GM21447 (cell line): ENCODE results near the gene SWI5.
"Not testable (repeated sequence)": the region's sequence is repeated elsewhere in the genome, so short reads cannot be mapped to it uniquely, and the experiment has no call there.

Source experiments
- ATAC-seq: cut with Tn5 transposase; IDR thresholded peaks from one replicate; pipeline ENCODE4 v1.9.1; 2021; ENCODE audit not compliant: unreplicated experiment

SWI5 gene

DNA sequence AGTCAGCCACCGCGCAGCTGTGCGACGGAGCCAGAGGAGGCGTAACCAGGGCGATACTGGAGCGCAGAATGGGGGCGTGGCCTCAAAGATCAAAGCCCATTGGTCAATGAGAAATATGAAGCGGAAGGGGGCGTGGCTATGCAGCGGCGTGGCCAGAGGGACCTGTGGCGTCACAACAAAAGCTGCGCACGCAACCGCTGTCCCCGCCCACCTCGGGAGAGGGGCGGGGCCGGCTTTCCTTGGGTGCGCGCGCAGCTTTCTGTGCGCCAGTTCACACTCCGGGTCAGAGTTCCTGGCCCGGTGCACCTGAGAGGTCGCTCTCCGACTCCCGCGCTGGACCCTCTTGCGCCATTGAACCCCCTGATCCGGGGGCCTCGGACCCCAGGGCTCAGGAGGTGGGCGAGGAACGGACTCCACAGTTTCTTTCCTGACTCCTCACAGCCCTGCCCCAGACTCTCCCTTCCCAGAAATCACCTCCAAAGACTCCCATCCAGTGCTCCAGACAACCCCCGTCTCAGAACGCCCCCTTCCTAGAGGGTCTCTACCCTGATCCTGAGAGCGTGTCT is at the start of gene SWI5:
TSS of gene SWI5 (plus strand) at position 269 of the 566 bp plus-strand sequence.
- peak; percentile 93 for ATAC-seq

- ATAC-seq, result no peak
Observed at GRCh38 chr9:128226412-128226801, 49.7 kb upstream of the SWI5 start.

GRCh38 chr9:128230897-128231296 is 45.2 kb upstream of the SWI5 start:
- ATAC-seq, result not testable (repeated sequence)

- ATAC-seq, result no peak
Observed at GRCh38 chr9:128231638-128232527, 44.2 kb upstream of the SWI5 start.

DNA sequence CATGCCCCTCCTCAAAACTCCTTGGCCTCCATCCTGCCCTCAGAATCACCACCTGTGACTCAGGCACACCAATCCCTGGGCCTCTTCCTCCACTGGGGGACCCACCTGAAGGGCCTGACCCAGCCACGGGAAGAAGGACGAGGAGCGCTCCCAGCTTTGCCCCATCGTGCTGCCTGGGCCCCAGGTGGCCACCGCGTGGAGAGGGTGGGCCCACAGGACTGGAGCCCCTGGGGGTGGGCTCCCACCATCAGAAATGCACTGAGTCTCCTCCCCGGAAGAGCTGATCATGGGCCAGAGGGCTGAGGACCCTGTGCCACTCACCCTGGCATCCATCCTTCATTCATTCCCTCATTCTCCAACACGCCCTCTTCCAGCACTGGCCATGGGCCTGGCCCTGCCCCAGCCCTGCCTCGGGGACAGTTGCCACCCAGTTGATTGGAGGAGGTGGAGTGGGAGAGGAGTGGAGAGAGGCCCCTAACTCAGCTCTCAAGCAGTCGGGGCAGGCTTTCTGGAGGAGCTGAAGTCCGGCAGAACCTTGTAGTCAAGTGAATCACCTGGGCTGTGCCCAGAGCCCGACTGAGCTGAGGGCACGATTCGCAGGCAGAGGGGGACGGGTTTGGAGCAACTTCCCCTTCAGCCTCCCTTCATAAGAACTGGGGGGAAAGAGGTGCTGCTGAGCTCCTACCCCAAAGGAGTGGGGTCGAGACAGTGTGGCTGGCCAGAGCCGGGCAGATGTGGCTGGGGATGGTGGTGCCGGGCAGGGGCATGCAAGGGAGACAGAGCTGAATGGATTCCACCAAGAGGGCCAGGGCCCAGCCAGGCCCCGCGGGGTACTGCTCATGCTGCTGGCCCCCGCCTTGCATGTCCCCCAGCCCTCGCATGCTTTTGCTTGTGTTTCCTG is 43.3 kb upstream of the SWI5 start:
- ATAC-seq, result no peak

GRCh38 chr9:128233817-128234406 is 42.2 kb upstream of the SWI5 start:
- ATAC-seq, result no peak

- no peak for ATAC-seq
Observed at GRCh38 chr9:128242124-128242523, 34.0 kb upstream of the SWI5 start.

DNA sequence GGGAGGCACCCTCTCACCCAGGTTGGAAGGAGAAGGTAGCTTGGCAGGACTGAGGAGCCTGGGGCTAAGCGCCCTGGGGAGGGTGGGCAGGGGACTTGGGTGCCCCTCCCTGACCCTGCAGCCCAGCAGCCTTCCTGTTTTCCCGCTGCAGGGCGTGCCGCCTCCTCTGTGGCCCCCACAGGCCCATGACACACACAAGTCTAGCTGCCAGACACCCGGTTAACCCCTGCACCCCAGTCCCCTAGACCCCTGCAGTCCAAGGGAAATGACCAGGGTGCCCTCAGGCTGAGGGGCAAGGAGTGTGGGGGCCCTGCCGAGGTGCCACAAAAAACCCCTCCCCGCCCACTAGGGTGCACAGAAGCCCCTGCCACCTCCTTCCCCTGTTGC is 33.3 kb upstream of the SWI5 start:
- no peak for ATAC-seq

DNA sequence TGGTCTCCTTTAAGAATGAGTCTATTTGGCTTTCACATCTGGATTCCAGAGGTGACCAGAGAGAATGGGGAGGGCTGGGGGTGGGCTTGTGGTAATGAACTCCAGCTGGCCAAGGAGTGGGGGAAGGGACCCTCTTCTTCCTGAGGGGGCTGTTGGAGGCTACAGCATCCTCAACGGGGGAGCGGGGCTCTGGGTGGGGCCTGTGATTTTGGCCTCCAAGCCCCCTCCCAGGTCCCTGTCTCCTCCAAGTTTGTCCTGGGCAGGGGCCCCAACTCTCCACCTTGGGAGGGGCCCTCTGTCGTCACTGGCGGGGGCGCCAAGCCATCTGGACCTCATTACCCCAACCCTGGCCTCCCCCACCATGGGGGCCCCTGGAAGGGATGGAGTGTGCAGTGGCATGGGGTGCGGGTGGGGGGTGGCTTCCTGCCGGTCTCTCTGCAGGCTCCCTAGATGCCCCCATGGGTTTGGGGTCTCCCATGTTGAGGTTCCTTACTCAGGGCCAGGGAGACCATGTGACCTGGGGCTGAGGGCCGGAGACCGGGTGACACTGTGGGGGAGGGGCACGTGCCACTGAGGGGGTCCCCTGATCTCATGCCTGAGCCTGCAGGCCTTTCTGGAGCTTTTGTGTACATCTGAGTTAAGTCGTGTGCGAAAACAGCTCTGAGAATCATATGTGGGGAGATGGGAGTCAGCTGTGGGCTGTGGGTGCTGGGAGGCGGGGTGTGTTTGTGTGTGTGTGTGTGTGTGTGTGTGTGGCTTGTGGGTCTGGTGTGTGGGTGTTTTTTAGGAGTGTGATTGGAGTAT is 32.7 kb upstream of the SWI5 start:
- no peak for ATAC-seq

GRCh38 chr9:128244091-128244836 is 31.8 kb upstream of the SWI5 start:
- no peak for ATAC-seq

GRCh38 chr9:128244837-128245231 is 31.2 kb upstream of the SWI5 start:
- no peak for ATAC-seq

DNA sequence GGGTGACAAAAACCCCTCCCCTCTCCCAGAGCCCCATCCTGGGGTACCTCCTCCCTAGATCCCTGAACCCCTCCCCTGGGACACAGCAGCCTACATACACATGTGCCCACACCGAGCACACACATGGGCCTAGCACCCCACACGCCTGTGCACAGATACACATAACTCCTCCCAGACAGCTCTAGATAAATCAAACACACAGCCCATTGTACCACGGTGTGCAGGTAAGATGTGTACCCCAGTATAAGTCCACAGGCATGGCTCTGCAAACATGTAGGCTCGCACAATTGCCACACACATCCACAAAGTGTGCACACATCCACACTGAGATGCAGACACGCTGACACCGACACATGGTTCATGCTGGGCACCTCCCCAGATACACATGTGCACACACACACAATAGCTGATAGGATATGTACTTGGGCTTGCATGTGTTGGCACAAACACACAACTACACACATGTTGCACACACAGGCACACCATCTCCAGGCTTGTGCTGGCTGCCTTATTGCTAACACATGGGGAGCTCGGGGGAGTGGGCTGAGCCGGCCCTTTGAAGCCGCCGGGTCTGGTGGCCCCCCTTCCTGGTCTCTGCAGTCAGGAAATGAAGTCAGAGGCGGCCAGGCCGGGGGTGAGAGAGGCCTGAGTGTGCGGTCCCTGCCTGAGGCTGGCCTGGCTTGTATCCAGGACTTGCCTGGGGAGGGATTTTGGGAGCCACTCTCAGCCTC is 30.5 kb upstream of the SWI5 start:
- no peak for ATAC-seq

DNA sequence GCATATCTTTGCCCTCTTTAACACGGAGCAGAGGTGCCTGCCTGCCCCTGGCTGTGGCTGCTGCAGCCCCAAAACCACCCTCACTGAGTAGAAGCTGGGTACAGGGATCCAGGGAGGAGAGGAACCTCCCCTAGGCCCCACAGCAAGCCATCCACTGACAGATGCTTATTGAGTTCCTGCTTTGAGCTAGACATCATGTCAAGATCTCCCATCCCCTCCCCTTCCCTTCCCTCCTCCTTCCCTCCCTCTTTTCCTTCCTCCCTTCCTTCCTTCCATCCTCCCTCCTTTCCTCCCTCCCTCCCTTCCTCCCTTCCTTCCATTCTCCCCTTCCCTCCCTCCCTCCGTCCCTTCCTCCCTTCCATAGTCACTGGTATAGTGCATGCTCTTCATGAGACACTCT is 29.6 kb upstream of the SWI5 start:
- ATAC-seq, result no peak

- no peak for ATAC-seq
Observed at GRCh38 chr9:128247226-128247803, 28.8 kb upstream of the SWI5 start.

GRCh38 chr9:128249558-128249907 is 26.5 kb upstream of the SWI5 start:
- ATAC-seq, result no peak

DNA sequence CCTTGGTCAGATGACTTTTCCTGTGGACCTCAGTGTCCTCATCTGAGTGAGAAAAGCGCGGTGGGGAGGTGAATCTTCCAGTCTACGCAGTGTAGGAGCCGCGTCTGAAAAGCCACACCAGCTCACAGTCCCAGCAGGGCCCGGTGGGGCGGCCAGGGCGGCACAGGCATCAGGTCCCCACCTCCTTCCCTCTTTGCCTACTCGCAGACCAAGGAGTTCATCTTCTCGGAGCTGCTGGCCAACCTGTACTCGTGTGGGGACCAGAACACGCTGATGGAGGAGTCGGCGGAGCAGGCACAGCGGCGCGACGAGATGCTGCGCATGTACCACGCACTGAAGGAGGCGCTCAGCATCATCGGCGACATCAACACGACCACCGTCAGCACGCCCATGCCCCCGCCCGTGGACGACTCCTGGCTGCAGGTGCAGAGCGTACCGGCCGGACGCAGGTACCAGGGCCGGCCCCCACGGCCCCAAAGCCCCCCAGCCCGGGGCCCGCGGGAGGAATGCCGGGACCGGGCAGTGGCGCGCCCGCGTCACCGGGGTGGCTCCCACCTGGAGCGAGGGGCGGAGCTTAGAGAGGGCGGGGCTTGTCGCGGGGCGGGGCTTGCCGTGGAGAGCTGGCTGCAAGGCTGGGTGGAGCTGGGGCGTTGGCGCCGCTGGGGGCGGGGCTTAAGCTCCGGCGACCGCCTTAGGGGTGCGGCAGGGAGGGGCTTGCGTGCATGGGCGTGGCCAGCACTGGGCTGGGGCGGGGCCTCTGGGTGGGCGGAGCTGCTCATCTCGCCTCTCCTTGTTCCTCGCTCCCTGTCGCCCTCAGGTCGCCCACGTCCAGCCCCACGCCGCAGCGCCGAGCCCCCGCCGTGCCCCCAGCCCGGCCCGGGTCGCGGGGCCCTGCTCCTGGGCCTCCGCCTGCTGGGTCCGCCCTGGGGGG is 25.9 kb upstream of the SWI5 start:
- peak; percentile 69 for ATAC-seq

- ATAC-seq, result no peak
Observed at GRCh38 chr9:128250839-128251731, 25.0 kb upstream of the SWI5 start.
